Fibroblast of lung (primary cell): ENCODE data around the gene GAB2. TPM values are rescaled to one million over a fixed set of nuclear protein-coding genes. Genes with fewer than 3 reads are reported as not detected.

ENCODE experiments used
- DNase-seq, 2 donors: peaks; one replicate each; pipeline versions ENCODE4 v3.0.0 to v3.0.0-alpha.2; 2010; ENCODE audit warnings: low read depth in 2 of 2
- H2AFZ ChIP-seq: 2 replicates; pipeline ENCODE4 v1.5.1; 2012; ENCODE audit warnings: low read length, control low read depth, inconsistent platforms
- H3K27ac ChIP-seq: 2 replicates; pipeline ENCODE4 v1.5.1; 2011; ENCODE audit warnings: low read length, control low read depth; ENCODE audit not compliant: insufficient read depth
- H3K27me3 ChIP-seq: 2 replicates; pipeline ENCODE4 v1.5.1; 2011; ENCODE audit warnings: mild to moderate bottlenecking, low read length; ENCODE audit not compliant: control insufficient read depth, insufficient read depth
- H3K36me3 ChIP-seq: 2 replicates; pipeline ENCODE4 v1.5.1; 2011; ENCODE audit warnings: low read length; ENCODE audit not compliant: control insufficient read depth, insufficient read depth
- H3K4me1 ChIP-seq: 2 replicates; pipeline ENCODE4 v1.5.1; 2011; ENCODE audit warnings: low read length; ENCODE audit not compliant: control insufficient read depth, insufficient read depth; ENCODE audit errors: extremely low read depth
- H3K4me2 ChIP-seq: 2 replicates; pipeline ENCODE4 v1.5.1; 2011; ENCODE audit warnings: low read length, control low read depth; ENCODE audit not compliant: insufficient read depth; ENCODE audit errors: extremely low read depth
- H3K4me3 ChIP-seq, 4 experiments: fragments of 200-600 bp in 1 of 4; sonication (generic) in 1 of 4; replicated peaks in 1 of 4; 2 replicates each; pipeline ENCODE4 v1.5.1; 2011 to 2016; ENCODE audit warnings: low read length in 4 of 4, low read depth in 3 of 4, mild to moderate bottlenecking in 3 of 4, control low read depth in 2 of 4, inconsistent platforms in 1 of 4, mixed read lengths in 1 of 4; ENCODE audit not compliant: insufficient read depth in 1 of 4; ENCODE audit errors: control extremely low read depth in 1 of 4
- H3K79me2 ChIP-seq: 2 replicates; pipeline ENCODE4 v1.5.1; 2012; ENCODE audit warnings: mild to moderate bottlenecking, low read length, inconsistent platforms; ENCODE audit not compliant: control insufficient read depth, insufficient read depth
- H3K9ac ChIP-seq: 2 replicates; pipeline ENCODE4 v1.5.1; 2011; ENCODE audit warnings: mild to moderate bottlenecking, low read length, control low read depth; ENCODE audit not compliant: insufficient read depth
- H3K9me3 ChIP-seq: 2 replicates; pipeline ENCODE4 v1.5.1; 2012; ENCODE audit warnings: low read depth, low read length; ENCODE audit not compliant: control insufficient read depth, insufficient read depth
- H4K20me1 ChIP-seq: 2 replicates; pipeline ENCODE4 v1.5.1; 2011; ENCODE audit warnings: low read length; ENCODE audit not compliant: control insufficient read depth, insufficient read depth; ENCODE audit errors: extremely low read depth
- EZH2 ChIP-seq: IDR thresholded peaks from 2 replicates; pipeline ENCODE4 v1.5.1; 2012; ENCODE audit warnings: low read length, control low read depth, mild to moderate bottlenecking; ENCODE audit errors: missing control alignments
- polyA plus RNA-seq, 2 donors: library from polyadenylated mRNA; depleted of rRNA in 1 of 2; stranded (reverse) in 1 of 2; unstranded in 1 of 2; fragments of >200 nt; gene quantifications; 2 replicates each; pipeline ENCODE4 v1.2.1, GENCODE V29; 2011 to 2012; ENCODE audit warnings: missing spikeins in 1 of 2
- total RNA-seq: library from RNA; depleted of rRNA; stranded (reverse); fragments of >200 nt; gene quantifications from 2 replicates; pipeline ENCODE4 v1.2.1, GENCODE V29; 2014
- TF ChIP-seq, protein P1 (sequence below), 2 donors: IDR thresholded peaks in 1 of 2; conservative IDR thresholded peaks in 1 of 2; 1 replicate in 1 of 2; 2 replicates in 1 of 2; pipeline ENCODE4 v1.5.1; 2011 to 2012; ENCODE audit warnings: low read length in 2 of 2, control low read depth in 1 of 2, inconsistent platforms in 1 of 2, low read depth in 1 of 2, mild to moderate bottlenecking in 1 of 2

GAB2 gene
- total and polyA plus RNA-seq, 2 donors (not counting 1 experiment from before 2014, with no cell fraction given) = 7.1 to 14.0 TPM

DNA sequence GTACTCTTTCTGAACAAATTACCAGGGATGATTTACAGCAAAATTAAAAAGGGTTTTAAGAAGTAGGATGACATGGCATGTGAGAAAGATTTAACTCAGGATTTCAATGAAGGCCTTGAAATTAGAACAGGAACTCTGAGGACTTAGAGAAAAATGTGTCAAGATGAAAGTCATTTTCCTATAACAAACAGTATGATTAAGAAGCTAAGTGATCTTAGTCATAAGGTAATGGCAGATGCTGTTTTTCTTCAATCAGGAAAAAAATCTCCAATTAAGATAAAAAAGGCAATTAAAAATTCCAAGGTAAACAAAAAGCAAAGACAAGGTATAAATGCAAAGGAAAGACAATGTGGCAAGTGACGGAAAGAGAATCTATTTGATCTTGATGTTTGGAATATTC is 73.5 kb downstream of the GAB2 start:
- Histone ChIP-seq H3K27ac (no peak overlapping the region), H3K36me3 (no peaks in the 10 kb centered on the region), H3K27me3 (no peaks in the 10 kb centered on the region), H3K4me3 (no peak overlapping the region), H4K20me1 (no peaks in the 10 kb centered on the region), H3K4me2 (no peak overlapping the region), H2AFZ (no peak overlapping the region), H3K9ac (no peak overlapping the region), H3K79me2 (peaks cover 4% of the 10 kb centered on the region), H3K9me3 (no peaks in the 10 kb centered on the region), H3K4me1 (peaks cover 3% of the 10 kb centered on the region)
- DNase-seq = no peak
- TF ChIP-seq EZH2 = no peak
- TF ChIP-seq, protein P1, sequence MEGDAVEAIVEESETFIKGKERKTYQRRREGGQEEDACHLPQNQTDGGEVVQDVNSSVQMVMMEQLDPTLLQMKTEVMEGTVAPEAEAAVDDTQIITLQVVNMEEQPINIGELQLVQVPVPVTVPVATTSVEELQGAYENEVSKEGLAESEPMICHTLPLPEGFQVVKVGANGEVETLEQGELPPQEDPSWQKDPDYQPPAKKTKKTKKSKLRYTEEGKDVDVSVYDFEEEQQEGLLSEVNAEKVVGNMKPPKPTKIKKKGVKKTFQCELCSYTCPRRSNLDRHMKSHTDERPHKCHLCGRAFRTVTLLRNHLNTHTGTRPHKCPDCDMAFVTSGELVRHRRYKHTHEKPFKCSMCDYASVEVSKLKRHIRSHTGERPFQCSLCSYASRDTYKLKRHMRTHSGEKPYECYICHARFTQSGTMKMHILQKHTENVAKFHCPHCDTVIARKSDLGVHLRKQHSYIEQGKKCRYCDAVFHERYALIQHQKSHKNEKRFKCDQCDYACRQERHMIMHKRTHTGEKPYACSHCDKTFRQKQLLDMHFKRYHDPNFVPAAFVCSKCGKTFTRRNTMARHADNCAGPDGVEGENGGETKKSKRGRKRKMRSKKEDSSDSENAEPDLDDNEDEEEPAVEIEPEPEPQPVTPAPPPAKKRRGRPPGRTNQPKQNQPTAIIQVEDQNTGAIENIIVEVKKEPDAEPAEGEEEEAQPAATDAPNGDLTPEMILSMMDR (conservative IDR thresholded peaks at IDR 0.05 in 1 of 2, IDR thresholded peaks at IDR 0.05 in 1 of 2; ENCODE audit: low read depth in 1 of 2, low read length in 2 of 2) = no peak

DNA sequence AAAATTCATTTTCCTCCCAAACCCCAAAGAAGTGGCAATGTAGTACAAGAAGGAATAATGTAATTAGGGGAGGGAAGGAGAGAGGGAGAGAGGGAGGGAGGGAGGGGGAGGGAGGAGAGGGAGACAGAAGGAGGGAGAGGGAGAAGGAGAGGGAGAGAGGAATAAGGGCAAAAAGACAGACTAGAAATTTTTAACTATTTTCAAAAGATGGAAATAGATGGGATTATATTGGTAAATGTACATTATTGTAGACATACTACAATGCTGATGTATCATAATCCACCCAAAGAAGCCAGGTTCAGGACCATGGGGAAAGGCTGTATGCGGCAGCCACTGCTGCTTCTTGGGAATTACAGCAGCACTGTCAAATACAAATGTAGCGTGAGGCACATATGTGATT is 74.3 kb downstream of the GAB2 start:
- no peak overlapping the region for H3K4me2 ChIP-seq
- no peaks in the 10 kb centered on the region for H3K79me2 ChIP-seq
- no peak for DNase-seq
- H3K4me3 ChIP-seq = no peak overlapping the region
- no peak overlapping the region for H3K9ac ChIP-seq
- H3K27ac ChIP-seq = no peak overlapping the region
- H3K36me3 ChIP-seq = no peaks in the 10 kb centered on the region
- no peak for TF ChIP-seq EZH2
- TF ChIP-seq, protein P1 (conservative IDR thresholded peaks at IDR 0.05 in 1 of 2, IDR thresholded peaks at IDR 0.05 in 1 of 2; ENCODE audit: low read depth in 1 of 2, low read length in 2 of 2) = no peak
- H3K4me1 ChIP-seq = no peaks in the 10 kb centered on the region
- H2AFZ ChIP-seq = no peak overlapping the region
- H3K9me3 ChIP-seq = no peaks in the 10 kb centered on the region
- no peaks in the 10 kb centered on the region for H4K20me1 ChIP-seq
- no peaks in the 10 kb centered on the region for H3K27me3 ChIP-seq

DNA sequence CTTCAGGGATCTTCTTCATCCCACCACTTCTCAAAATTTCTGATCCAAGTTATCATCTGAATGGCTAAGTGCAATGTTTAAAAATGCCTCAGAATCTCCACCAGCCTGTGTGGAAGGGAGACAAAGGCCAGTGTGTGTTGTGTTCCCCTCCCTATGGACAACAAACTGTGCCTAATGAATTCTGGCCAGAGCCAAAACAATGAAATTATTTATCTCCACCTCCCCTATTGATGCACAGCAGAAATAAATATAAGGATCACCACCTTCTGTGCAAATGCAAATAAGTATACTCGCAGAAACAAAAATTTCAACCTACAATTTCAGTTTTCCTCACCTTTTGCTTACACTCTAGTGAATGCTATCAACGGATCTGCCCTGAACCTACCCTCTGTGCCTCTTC is 75.8 kb downstream of the GAB2 start:
- Histone ChIP-seq H4K20me1 (no peaks in the 10 kb centered on the region), H3K4me1 (no peaks in the 10 kb centered on the region), H3K4me3 (no peak overlapping the region), H3K79me2 (no peaks in the 10 kb centered on the region), H3K9me3 (no peaks in the 10 kb centered on the region), H3K36me3 (no peaks in the 10 kb centered on the region), H3K9ac (no peak overlapping the region), H3K4me2 (no peak overlapping the region), H3K27ac (no peak overlapping the region), H2AFZ (no peak overlapping the region), H3K27me3 (no peaks in the 10 kb centered on the region)
- no peak for DNase-seq
- TF ChIP-seq, protein P1 (conservative IDR thresholded peaks at IDR 0.05 in 1 of 2, IDR thresholded peaks at IDR 0.05 in 1 of 2; ENCODE audit: low read depth in 1 of 2, low read length in 2 of 2) = no peak
- TF ChIP-seq EZH2 = no peak
